Transverse colon (tissue), 4 donors: Measurements from ENCODE around the gene GSDME.

ENCODE experiments used
- CTCF ChIP-seq, 5 experiments: fragments of 200-600 bp in 3 of 5; fragments of 450-650 bp in 2 of 5; sonication (generic) in 3 of 5; IDR thresholded peaks; 1 replicate in 2 of 5; 2 replicates in 3 of 5; pipeline ENCODE4 v1.5.1; 2016 to 2017; ENCODE audit warnings: antibody characterized with exemption in 5 of 5, inconsistent platforms in 3 of 5, mild to moderate bottlenecking in 2 of 5, moderate library complexity in 1 of 5
- EP300 ChIP-seq: sonication (generic); formaldehyde crosslinking; IDR thresholded peaks from one replicate; pipeline ENCODE4 v1.6.1; 2017; ENCODE audit warnings: antibody characterized with exemption, low read depth
- POLR2A ChIP-seq: fragments of 450-650 bp; IDR thresholded peaks from one replicate; pipeline ENCODE4 v1.6.1; 2016; ENCODE audit warnings: antibody characterized with exemption, mild to moderate bottlenecking, moderate library complexity
- POLR2AphosphoS5 ChIP-seq, 3 donors: sonication (generic); formaldehyde crosslinking; IDR thresholded peaks; one replicate each; pipeline ENCODE4 v1.6.1; 2016; ENCODE audit warnings: antibody characterized with exemption in 3 of 3

GRCh38 chr7:24728121-24728500 is 29.2 kb downstream of the GSDME start:
- no peak for TF ChIP-seq EP300
- no peak for TF ChIP-seq POLR2AphosphoS5 (IDR thresholded peaks at IDR 0.05)
- no peak for TF ChIP-seq CTCF (IDR thresholded peaks at IDR 0.05)
- no peak for TF ChIP-seq POLR2A
